Measurements from ENCODE around the gene ABI3BP.

The ABI3BP gene

DNA sequence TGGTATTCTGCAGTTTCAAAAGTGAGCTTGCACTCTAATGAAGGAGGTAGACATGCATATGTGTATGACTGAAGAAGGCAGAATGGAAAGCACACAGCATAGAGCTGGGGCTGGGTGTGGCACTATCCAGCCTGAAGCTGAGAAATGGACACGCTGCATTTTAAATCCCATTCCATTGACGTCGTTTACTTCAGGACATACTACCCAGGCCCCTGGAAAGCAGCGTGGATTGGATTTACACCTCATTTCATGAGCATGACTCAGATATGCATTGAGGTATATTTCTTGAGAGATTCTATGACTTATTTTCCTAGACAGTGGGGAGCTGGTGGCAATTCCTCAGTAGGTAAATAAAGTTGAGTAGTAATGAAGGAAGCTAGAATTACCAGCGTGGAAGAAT lies 101.4 kb downstream of the ABI3BP start:
- no peak for DNase-seq (ENCODE audit: low spot score)

- DNase-seq (ENCODE audit: low spot score): no peak
Measured at GRCh38 chr3:100891033-100891432, 102.2 kb downstream of the ABI3BP start.

GRCh38 chr3:100888881-100889280 lies 104.3 kb downstream of the ABI3BP start:
- DNase-seq (ENCODE audit: low spot score): no peak

DNA sequence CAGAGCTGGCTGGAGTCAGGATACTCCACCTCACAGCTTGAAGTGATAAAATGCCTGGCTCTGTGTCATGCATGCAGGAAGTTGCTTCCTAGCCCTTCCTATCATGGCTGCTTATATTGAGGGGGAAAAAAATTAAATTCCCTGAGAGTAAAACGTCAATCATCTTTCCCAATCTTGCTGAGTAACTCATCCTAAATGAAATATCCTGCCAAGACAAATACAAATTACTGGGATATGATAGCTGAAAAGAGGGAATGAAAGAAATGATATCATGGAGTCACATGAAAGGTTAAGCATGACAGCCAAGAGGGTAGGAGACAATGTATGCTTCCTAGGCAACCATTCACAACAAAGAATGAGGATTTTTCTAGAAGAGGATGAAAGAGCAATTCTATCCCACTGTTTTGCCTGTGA lies 110.6 kb downstream of the ABI3BP start:
- no peak for DNase-seq (ENCODE audit: low spot score)

- DNase-seq (ENCODE audit: low spot score): no peak
Measured at GRCh38 chr3:100880845-100881244, 112.4 kb downstream of the ABI3BP start.

GRCh38 chr3:100880072-100880471 lies 113.1 kb downstream of the ABI3BP start:
- DNase-seq (ENCODE audit: low spot score): no peak

DNA sequence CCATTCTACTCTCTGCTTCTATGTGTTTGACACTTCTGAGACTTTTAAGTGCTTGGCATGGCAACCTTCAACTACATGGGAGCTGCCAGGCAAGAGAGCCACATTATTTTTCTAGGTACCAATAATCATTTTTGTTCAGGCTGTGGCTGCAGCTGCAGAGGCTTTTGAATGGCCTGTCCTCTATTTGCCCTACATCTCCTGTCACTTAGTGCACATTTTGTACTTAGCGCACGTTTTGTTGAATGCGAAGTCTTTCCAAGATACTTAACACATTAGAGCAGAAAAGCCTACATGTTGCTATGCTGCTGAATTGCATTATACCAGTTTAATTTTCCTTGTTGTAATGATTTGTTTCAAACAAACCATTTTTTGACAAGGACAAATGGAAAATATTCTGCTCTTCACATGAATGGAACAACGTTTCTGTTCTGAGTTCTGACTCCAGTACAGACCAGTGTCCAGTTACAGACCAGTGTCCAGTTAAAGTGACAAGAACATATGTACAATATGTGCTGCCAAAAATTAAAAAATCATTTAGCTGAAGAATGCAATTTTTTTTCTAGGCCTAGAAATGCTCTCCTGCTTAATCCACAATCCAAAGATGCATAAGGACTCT lies 113.9 kb downstream of the ABI3BP start:
- no peak for DNase-seq (ENCODE audit: low spot score)

DNA sequence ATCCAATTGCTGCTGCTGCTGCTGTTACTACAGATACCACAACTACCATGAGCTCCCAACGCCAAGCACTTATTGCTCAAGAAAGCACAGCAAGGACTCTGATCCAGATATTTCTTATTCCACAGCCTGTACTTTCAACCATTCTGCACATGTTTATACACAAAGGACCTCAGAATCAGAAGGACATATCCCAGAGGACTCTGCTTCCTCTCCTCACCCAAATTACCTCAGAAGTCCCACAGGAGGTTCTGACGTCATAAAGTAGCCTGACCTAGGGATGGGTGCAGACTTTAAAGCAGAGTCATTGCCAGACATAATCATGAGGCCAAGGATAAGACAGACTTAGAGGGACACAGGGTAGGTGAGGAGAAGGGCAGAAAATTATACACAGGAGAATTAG lies 115.9 kb downstream of the ABI3BP start:
- DNase-seq (ENCODE audit: low spot score): no peak

DNA sequence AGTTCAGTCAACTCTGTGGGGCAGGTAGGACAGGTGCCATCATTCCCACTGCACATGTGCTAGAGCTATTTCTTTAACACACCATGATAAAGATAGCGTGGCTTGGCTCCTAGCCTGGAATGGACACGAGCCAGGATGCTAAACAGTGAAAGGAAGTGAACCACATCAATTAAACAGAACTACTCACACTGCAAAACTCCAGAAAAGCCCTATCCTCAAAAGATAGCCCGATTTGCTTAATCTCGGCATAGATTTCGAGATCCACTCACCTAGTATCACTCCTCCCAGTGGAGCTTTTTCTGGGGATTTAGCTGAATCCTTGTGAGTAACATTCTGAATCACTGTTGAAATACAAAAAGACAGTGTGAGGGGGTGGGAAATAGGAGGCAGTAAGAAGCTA lies 118.0 kb downstream of the ABI3BP start:
- no peak for DNase-seq (ENCODE audit: low spot score)

DNA sequence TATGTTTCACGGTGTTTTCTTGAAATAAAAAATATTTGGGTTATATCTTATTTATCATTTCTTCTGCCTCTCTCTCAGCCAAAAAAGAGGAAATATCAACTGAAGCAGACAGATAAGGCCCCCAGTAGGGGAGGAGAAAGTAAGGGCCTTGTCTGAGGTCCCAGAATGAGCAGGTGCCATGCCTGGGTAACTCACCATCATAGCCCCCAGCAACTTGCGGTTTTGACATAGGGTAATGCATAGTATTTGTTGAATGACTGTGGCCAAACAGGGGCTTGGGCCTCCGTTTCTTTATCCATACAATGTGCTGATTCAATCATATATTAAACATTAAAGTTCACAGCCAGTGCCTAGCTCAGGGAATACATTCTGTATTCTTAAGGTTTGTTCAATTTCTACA lies 119.6 kb downstream of the ABI3BP start:
- no peak for DNase-seq (ENCODE audit: low spot score)

DNA sequence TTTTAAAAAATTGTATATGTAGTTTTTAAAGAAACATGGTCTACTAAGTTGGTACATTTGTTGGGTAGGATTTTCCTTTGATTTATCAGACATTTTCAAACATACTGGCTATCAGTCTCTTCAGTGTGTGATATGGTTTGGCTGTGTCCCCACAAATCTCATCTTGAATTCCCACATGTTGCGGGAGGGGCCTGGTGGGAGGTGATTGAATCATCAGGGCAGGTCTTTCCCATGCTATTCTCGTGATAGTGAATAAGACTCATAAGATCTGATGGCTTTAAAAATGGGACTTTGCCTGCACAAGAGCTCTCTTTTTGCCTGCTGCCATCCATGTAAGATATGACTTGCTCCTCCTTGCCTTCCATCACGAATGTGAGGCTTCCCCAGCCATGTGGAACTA lies 121.9 kb downstream of the ABI3BP start:
- no peak for DNase-seq (ENCODE audit: low spot score)

DNA sequence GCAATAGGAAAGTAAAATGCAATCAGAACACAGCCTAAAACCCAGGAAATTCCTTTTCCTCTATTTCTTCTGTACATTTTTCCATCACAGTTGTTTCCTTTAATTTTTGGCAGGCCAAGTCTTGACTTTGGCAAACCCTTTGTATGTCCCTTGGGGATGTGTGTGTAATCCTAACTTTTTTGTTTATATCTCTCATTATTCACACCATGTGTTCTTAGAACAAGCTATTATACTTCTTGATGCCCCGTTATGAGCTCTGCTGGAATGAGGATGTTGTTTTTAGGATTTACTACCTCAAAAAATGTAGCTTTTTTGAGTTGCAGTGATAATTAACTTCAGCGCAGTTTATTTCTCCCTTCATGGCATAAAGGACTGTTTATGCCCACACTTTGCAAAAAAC lies 123.4 kb downstream of the ABI3BP start:
- DNase-seq (ENCODE audit: low spot score): no peak

- DNase-seq (ENCODE audit: low spot score): no peak
Measured at GRCh38 chr3:100868894-100869293, 124.3 kb downstream of the ABI3BP start.

GRCh38 chr3:100868096-100868495 lies 125.1 kb downstream of the ABI3BP start:
- DNase-seq (ENCODE audit: low spot score): no peak

DNA sequence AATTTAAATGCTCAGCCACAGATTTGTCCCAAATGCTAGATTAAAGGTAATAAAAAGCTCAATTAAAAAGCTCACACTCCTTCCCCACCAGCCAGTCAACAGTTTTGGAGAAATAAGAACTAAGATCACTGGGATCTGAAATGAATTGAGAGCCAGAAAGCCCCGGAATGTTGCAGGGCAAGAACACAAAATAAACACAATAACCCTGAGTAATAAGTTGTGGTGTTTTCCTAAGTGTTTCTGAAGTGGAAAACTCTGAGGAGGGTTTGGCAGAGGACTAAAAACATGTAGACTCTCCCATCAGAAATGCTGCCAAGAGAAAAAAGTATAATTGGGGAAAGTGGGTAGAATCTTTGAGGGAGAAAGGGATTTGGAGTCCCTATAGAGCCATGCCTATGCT lies 127.8 kb downstream of the ABI3BP start:
- no peak for DNase-seq (ENCODE audit: low spot score)

- no peak for DNase-seq (ENCODE audit: low spot score)
Measured at GRCh38 chr3:100864471-100865250, 128.6 kb downstream of the ABI3BP start.

GRCh38 chr3:100857863-100858262 lies 135.4 kb downstream of the ABI3BP start:
- DNase-seq (ENCODE audit: low spot score): no peak

GRCh38 chr3:100856821-100857220 lies 136.4 kb downstream of the ABI3BP start:
- no peak for DNase-seq (ENCODE audit: low spot score)

GRCh38 chr3:100852840-100853239 lies 140.4 kb downstream of the ABI3BP start:
- DNase-seq (ENCODE audit: low spot score): no peak

GRCh38 chr3:100850701-100851100 lies 142.5 kb downstream of the ABI3BP start:
- no peak for DNase-seq (ENCODE audit: low spot score)

DNA sequence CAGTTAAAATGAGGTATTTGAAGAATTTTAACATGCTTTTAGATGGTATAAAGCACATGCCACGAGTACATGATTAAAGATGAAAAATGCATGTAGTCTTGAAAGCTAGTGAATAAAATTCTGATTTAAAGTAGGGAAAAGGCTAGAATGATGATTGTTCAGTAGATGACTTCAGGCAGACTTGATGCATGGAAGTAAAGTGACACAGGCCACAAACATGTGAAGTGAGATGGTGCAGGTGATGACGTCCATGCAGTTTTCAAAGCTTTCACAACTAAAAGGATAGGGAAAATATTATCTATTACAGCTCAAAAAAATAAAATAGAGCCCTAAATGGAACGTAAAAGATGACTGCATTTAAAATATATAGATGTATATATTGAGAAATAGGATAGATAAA lies 143.1 kb downstream of the ABI3BP start:
- DNase-seq (ENCODE audit: low spot score): no peak

DNA sequence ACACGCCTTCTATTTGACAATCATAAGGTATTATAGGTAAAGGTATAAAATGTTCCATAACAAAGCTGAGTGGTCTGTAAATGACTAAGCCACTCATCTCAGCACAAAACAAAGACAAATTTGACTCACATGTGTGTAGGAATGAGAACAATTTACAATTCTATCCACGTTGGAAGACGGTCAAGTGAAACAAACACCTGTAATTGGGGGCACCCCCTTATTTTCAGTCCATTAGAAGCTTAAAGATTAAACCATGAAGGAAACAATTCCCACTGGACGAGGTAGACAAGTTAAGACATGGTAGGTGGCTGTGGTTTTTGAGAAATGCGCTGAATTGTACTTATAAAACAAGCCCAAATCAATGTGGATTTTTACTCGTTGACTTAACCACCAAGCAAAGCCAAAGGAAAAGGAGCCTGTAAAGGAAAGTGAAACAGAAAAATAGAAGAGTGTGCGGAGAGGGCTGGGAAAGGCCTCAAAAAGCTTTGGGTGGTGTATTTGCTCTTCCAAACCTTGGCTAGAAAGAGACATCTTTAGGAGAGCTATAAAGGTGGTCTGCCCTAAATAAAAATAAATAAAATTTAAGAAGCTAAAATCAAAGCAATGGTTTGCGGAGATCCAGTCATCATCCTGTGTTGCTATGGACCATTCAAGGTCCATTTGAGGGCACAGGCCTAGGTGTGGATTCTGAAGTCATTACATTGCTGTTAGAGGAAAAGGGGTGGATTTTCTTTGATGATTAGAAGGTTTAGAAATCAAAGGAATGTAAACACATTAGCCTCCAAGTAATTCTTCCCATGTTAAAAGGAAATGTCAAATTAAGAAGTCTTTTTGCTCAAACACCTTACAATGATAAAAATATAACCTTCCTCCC lies 148.9 kb downstream of the ABI3BP start:
- DNase-seq (ENCODE audit: low spot score): no peak

- DNase-seq (ENCODE audit: low spot score): no peak
Measured at GRCh38 chr3:100838157-100838556, 155.1 kb downstream of the ABI3BP start.

All from globus pallidus (tissue), 1 donor.